Inflammatory macrophage (primary cell): ENCODE data around the gene KDM8.

Source experiments
- DNase-seq, 2 donors: peaks; one replicate each; pipeline ENCODE4 v3.0.0-alpha.2; 2020 to 2022

KDM8 gene

GRCh38 chr16:27216297-27216885 is 13.1 kb downstream of the KDM8 start:
- DNase-seq = no peak

- no peak for DNase-seq
Measured at GRCh38 chr16:27217256-27217655, 13.9 kb downstream of the KDM8 start.

GRCh38 chr16:27218756-27219155 is 15.4 kb downstream of the KDM8 start:
- DNase-seq = no peak

- no peak for DNase-seq
Measured at GRCh38 chr16:27219161-27219560, 15.8 kb downstream of the KDM8 start.

- DNase-seq = no peak
Measured at GRCh38 chr16:27220120-27220519, 16.8 kb downstream of the KDM8 start.

GRCh38 chr16:27220527-27220926 is 17.2 kb downstream of the KDM8 start:
- DNase-seq = no peak

GRCh38 chr16:27220991-27221390 is 17.7 kb downstream of the KDM8 start:
- DNase-seq = no peak

- DNase-seq = no peak
Measured at GRCh38 chr16:27221576-27222248, 18.4 kb downstream of the KDM8 start.

- no peak for DNase-seq
Measured at GRCh38 chr16:27222249-27223225, 19.2 kb downstream of the KDM8 start.

GRCh38 chr16:27223226-27223610 is 19.9 kb downstream of the KDM8 start:
- DNase-seq = no peak

- DNase-seq = no peak
Measured at GRCh38 chr16:27223701-27224100, 20.4 kb downstream of the KDM8 start.

- DNase-seq = no peak
Measured at GRCh38 chr16:27224271-27224737, 21.0 kb downstream of the KDM8 start.

GRCh38 chr16:27224741-27225300 is 21.5 kb downstream of the KDM8 start:
- DNase-seq = no peak

- no peak for DNase-seq
Measured at GRCh38 chr16:27225536-27226360, 22.4 kb downstream of the KDM8 start.

- DNase-seq = no peak
Measured at GRCh38 chr16:27226476-27226875, 23.1 kb downstream of the KDM8 start.

- no peak for DNase-seq
Measured at GRCh38 chr16:27226976-27227705, 23.8 kb downstream of the KDM8 start.

- no peak for DNase-seq
Measured at GRCh38 chr16:27228045-27228444, 24.7 kb downstream of the KDM8 start.

- DNase-seq = peak; percentile 68 to 90
Measured at GRCh38 chr16:27228621-27229501, 25.5 kb downstream of the KDM8 start.

GRCh38 chr16:27229891-27230470 is 26.7 kb downstream of the KDM8 start:
- no peak for DNase-seq

GRCh38 chr16:27230562-27231001 is 27.3 kb downstream of the KDM8 start:
- DNase-seq = no peak
